HUES48 (cell line): ENCODE results near the gene MGRN1.
"Not testable (repeated sequence)": the region's sequence is repeated elsewhere in the genome, so short reads cannot be mapped to it uniquely, and the experiment has no call there.

Source experiments
- H3K27ac ChIP-seq: one replicate; pipeline ENCODE4 v1.7.0; 2013; ENCODE audit warnings: low read depth, low read length, inconsistent platforms
- H3K27me3 ChIP-seq: 2 replicates; pipeline ENCODE4 v1.6.1; 2013; ENCODE audit warnings: mild to moderate bottlenecking, low read length; ENCODE audit not compliant: control insufficient read depth, insufficient read depth
- H3K36me3 ChIP-seq: 2 replicates; pipeline ENCODE4 v1.6.1; 2013; ENCODE audit warnings: low read length; ENCODE audit not compliant: control insufficient read depth, insufficient read depth
- H3K4me1 ChIP-seq: 2 replicates; pipeline ENCODE4 v1.6.1; 2013; ENCODE audit warnings: mild to moderate bottlenecking, low read length; ENCODE audit not compliant: control insufficient read depth, insufficient read depth
- H3K4me3 ChIP-seq: 2 replicates; pipeline ENCODE4 v1.5.1; 2013; ENCODE audit warnings: mild to moderate bottlenecking, low read depth, low read length
- H3K9ac ChIP-seq: 2 replicates; pipeline ENCODE4 v1.6.1; 2013; ENCODE audit warnings: mild to moderate bottlenecking, low read depth, low read length, moderate library complexity
- H3K9me3 ChIP-seq: 2 replicates; pipeline ENCODE4 v1.6.1; 2013; ENCODE audit warnings: low read length; ENCODE audit not compliant: control insufficient read depth, insufficient read depth

The MGRN1 gene

GRCh38 chr16:4641895-4642294 lies 17.3 kb downstream of the MGRN1 start:
- Histone ChIP-seq H3K27me3 (no peaks in the 10 kb centered on the region), H3K4me1 (no peaks in the 10 kb centered on the region), H3K9me3 (no peaks in the 10 kb centered on the region), H3K27ac (no peak overlapping the region), H3K9ac (no peak overlapping the region), H3K4me3 (no peak overlapping the region), H3K36me3 (peaks cover 6% of the 10 kb centered on the region)

- H3K9me3 ChIP-seq, result no peaks in the 10 kb centered on the region
- H3K4me3 ChIP-seq, result no peak overlapping the region
- no peak overlapping the region for H3K9ac ChIP-seq
- H3K36me3 ChIP-seq, result peaks cover 14% of the 10 kb centered on the region
- no peaks in the 10 kb centered on the region for H3K4me1 ChIP-seq
- no peak overlapping the region for H3K27ac ChIP-seq
- H3K27me3 ChIP-seq, result no peaks in the 10 kb centered on the region
These were observed 22.4 kb downstream of the MGRN1 start for GRCh38 chr16:4646773-4647643.

GRCh38 chr16:4647644-4647980 lies 23.0 kb downstream of the MGRN1 start:
- Histone ChIP-seq H3K27me3 (no peaks in the 10 kb centered on the region), H3K9me3 (no peaks in the 10 kb centered on the region), H3K36me3 (peaks cover 20% of the 10 kb centered on the region), H3K4me3 (no peak overlapping the region), H3K4me1 (no peaks in the 10 kb centered on the region), H3K27ac (no peak overlapping the region), H3K9ac (no peak overlapping the region)

GRCh38 chr16:4648917-4649316 lies 24.3 kb downstream of the MGRN1 start:
- no peak overlapping the region for H3K4me3 ChIP-seq
- H3K9me3 ChIP-seq, result no peaks in the 10 kb centered on the region
- no peaks in the 10 kb centered on the region for H3K27me3 ChIP-seq
- H3K27ac ChIP-seq, result no peak overlapping the region
- no peaks in the 10 kb centered on the region for H3K4me1 ChIP-seq
- no peak overlapping the region for H3K9ac ChIP-seq
- H3K36me3 ChIP-seq, result peaks cover 28% of the 10 kb centered on the region

GRCh38 chr16:4649744-4650442 lies 25.3 kb downstream of the MGRN1 start:
- H3K36me3 ChIP-seq, result peaks cover 35% of the 10 kb centered on the region
- H3K9me3 ChIP-seq, result no peaks in the 10 kb centered on the region
- H3K27me3 ChIP-seq, result no peaks in the 10 kb centered on the region
- H3K9ac ChIP-seq, result no peak overlapping the region
- H3K4me1 ChIP-seq, result no peaks in the 10 kb centered on the region
- no peak overlapping the region for H3K4me3 ChIP-seq
- no peak overlapping the region for H3K27ac ChIP-seq

- H3K4me1 ChIP-seq, H3K27me3 ChIP-seq, H3K27ac ChIP-seq, H3K4me3 ChIP-seq, H3K9me3 ChIP-seq, H3K9ac ChIP-seq: not testable (repeated sequence)
- H3K36me3 ChIP-seq, result peaks cover 41% of the 10 kb centered on the region
These were observed 25.9 kb downstream of the MGRN1 start for GRCh38 chr16:4650443-4651074.

GRCh38 chr16:4651827-4652226 lies 27.2 kb downstream of the MGRN1 start:
- H3K4me3 ChIP-seq, result no peak overlapping the region
- no peaks in the 10 kb centered on the region for H3K9me3 ChIP-seq
- H3K9ac ChIP-seq, result no peak overlapping the region
- peaks cover 51% of the 10 kb centered on the region for H3K36me3 ChIP-seq
- no peaks in the 10 kb centered on the region for H3K4me1 ChIP-seq
- no peak overlapping the region for H3K27ac ChIP-seq
- H3K27me3 ChIP-seq, result no peaks in the 10 kb centered on the region

- Histone ChIP-seq H3K36me3 (peaks cover 57% of the 10 kb centered on the region), H3K9me3 (no peaks in the 10 kb centered on the region), H3K27ac (no peak overlapping the region), H3K4me1 (no peaks in the 10 kb centered on the region), H3K27me3 (no peaks in the 10 kb centered on the region), H3K9ac (no peak overlapping the region), H3K4me3 (no peak overlapping the region)
These were observed 27.9 kb downstream of the MGRN1 start for GRCh38 chr16:4652561-4652960.

GRCh38 chr16:4654011-4654963 lies 29.7 kb downstream of the MGRN1 start:
- no peak overlapping the region for H3K4me3 ChIP-seq
- H3K4me1 ChIP-seq, result no peaks in the 10 kb centered on the region
- H3K27ac ChIP-seq, result peak overlapping the region; percentile 47
- H3K36me3 ChIP-seq, result peaks cover 67% of the 10 kb centered on the region
- H3K9me3 ChIP-seq, result no peaks in the 10 kb centered on the region
- H3K27me3 ChIP-seq, result no peaks in the 10 kb centered on the region
- no peak overlapping the region for H3K9ac ChIP-seq

- Histone ChIP-seq H3K4me1 (no peaks in the 10 kb centered on the region), H3K9ac (no peak overlapping the region), H3K9me3 (no peaks in the 10 kb centered on the region), H3K27me3 (no peaks in the 10 kb centered on the region), H3K36me3 (peaks cover 67% of the 10 kb centered on the region), H3K4me3 (no peak overlapping the region), H3K27ac (no peak overlapping the region)
These were observed 30.5 kb downstream of the MGRN1 start for GRCh38 chr16:4654964-4655590.
